Astrocyte (in vitro differentiated cells and primary cell): ENCODE results near the gene CNTN5.

Source experiments
- EZH2 ChIP-seq: IDR thresholded peaks from 2 replicates; pipeline ENCODE4 v1.6.1; 2012; ENCODE audit warnings: mild to moderate bottlenecking, low read length, inconsistent platforms; ENCODE audit not compliant: insufficient read depth
- TF ChIP-seq, protein P1 (sequence below): IDR thresholded peaks from 2 replicates; pipeline ENCODE4 v1.5.1; 2011; ENCODE audit warnings: low read depth, mild to moderate bottlenecking, inconsistent platforms, low read length, moderate library complexity; ENCODE audit not compliant: insufficient read depth

DNA sequence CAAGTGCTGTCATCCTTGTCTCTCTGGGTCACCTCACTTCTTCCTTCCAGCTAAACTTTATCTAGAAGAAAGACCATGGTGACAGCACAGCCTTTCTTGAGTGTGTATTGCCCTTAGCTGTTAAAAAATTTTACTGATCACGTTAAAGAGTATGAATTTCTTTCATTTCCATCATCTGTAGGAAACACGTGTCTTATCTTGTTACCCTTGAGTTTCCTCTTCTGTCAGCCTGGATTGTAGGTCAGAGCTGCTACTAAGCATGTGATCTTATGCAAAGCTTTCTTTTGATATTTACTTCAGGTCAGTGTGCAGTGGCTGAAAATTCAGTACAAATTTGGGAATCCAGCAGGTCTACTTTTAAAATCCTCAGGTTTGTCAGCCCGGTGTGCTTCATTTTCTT lies 1154.1 kb downstream of the CNTN5 start:
- TF ChIP-seq, protein P1, sequence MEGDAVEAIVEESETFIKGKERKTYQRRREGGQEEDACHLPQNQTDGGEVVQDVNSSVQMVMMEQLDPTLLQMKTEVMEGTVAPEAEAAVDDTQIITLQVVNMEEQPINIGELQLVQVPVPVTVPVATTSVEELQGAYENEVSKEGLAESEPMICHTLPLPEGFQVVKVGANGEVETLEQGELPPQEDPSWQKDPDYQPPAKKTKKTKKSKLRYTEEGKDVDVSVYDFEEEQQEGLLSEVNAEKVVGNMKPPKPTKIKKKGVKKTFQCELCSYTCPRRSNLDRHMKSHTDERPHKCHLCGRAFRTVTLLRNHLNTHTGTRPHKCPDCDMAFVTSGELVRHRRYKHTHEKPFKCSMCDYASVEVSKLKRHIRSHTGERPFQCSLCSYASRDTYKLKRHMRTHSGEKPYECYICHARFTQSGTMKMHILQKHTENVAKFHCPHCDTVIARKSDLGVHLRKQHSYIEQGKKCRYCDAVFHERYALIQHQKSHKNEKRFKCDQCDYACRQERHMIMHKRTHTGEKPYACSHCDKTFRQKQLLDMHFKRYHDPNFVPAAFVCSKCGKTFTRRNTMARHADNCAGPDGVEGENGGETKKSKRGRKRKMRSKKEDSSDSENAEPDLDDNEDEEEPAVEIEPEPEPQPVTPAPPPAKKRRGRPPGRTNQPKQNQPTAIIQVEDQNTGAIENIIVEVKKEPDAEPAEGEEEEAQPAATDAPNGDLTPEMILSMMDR, result no peak
- TF ChIP-seq EZH2, result no peak
